Subcutaneous adipose tissue (tissue), 4 donors: ENCODE data around the gene CSF1. TPM values are rescaled to one million over a fixed set of nuclear protein-coding genes. Genes with fewer than 3 reads are reported as not detected.

Source experiments
- CTCF ChIP-seq: fragments of 450-650 bp; IDR thresholded peaks from one replicate; pipeline ENCODE4 v1.5.1; 2016; ENCODE audit warnings: low read depth, mild to moderate bottlenecking, control low read depth, antibody characterized with exemption, moderate library complexity
- total RNA-seq, 4 donors: library from RNA; depleted of rRNA; stranded (reverse); fragments of >200 nt; gene quantifications; one replicate each; pipeline ENCODE4 v1.1.0, GENCODE V29; 2016

CSF1 gene
- total RNA-seq, 4 donors from 2014 or later = 70.3 to 116 (median 106) TPM

GRCh38 chr1:109880971-109881894 is 29.4 kb upstream of the CSF1 start:
- no peak for TF ChIP-seq CTCF

- TF ChIP-seq CTCF = no peak
Measured at GRCh38 chr1:109881906-109882287, 28.8 kb upstream of the CSF1 start.

- no peak for TF ChIP-seq CTCF
Measured at GRCh38 chr1:109882288-109883245, 28.1 kb upstream of the CSF1 start.

- TF ChIP-seq CTCF = no peak
Measured at GRCh38 chr1:109883248-109883955, 27.2 kb upstream of the CSF1 start.

- no peak for TF ChIP-seq CTCF
Measured at GRCh38 chr1:109884242-109884891, 26.3 kb upstream of the CSF1 start.

- TF ChIP-seq CTCF = no peak
Measured at GRCh38 chr1:109885589-109885988, 25.1 kb upstream of the CSF1 start.
